GM18868 (cell line): ENCODE results near the gene PTTG1.

ENCODE experiments used
- ATAC-seq: cut with Tn5 transposase; IDR thresholded peaks from one replicate; pipeline ENCODE4 v1.9.1; 2021; ENCODE audit warnings: mild to moderate bottlenecking, moderate library complexity; ENCODE audit not compliant: unreplicated experiment

The PTTG1 gene

GRCh38 chr5:160452036-160452435 lies 30.4 kb downstream of the PTTG1 start:
- ATAC-seq, result no peak

GRCh38 chr5:160452795-160453194 lies 31.1 kb downstream of the PTTG1 start:
- peak; percentile 32 for ATAC-seq

- no peak for ATAC-seq
Observed at GRCh38 chr5:160453751-160454150, 32.1 kb downstream of the PTTG1 start.

GRCh38 chr5:160455600-160455999 lies 33.9 kb downstream of the PTTG1 start:
- ATAC-seq, result no peak

GRCh38 chr5:160456480-160457177 lies 35.0 kb downstream of the PTTG1 start:
- ATAC-seq, result no peak

- no peak for ATAC-seq
Observed at GRCh38 chr5:160457252-160457651, 35.6 kb downstream of the PTTG1 start.

- peak; percentile 79 for ATAC-seq
Observed at GRCh38 chr5:160458806-160459800, 37.4 kb downstream of the PTTG1 start.

GRCh38 chr5:160460377-160461049 lies 38.9 kb downstream of the PTTG1 start:
- no peak for ATAC-seq

- no peak for ATAC-seq
Observed at GRCh38 chr5:160461378-160461777, 39.7 kb downstream of the PTTG1 start.

GRCh38 chr5:160462167-160462566 lies 40.5 kb downstream of the PTTG1 start:
- peak; percentile 23 for ATAC-seq

GRCh38 chr5:160463227-160463626 lies 41.6 kb downstream of the PTTG1 start:
- no peak for ATAC-seq

GRCh38 chr5:160463740-160464465 lies 42.2 kb downstream of the PTTG1 start:
- ATAC-seq, result no peak

- no peak for ATAC-seq
Observed at GRCh38 chr5:160464466-160464797, 42.8 kb downstream of the PTTG1 start.

- ATAC-seq, result no peak
Observed at GRCh38 chr5:160466116-160466515, 44.5 kb downstream of the PTTG1 start.

GRCh38 chr5:160466889-160467554 lies 45.4 kb downstream of the PTTG1 start:
- no peak for ATAC-seq

GRCh38 chr5:160467555-160468362 lies 46.1 kb downstream of the PTTG1 start:
- ATAC-seq, result peak; percentile 84

- ATAC-seq, result no peak
Observed at GRCh38 chr5:160468363-160468975, 46.8 kb downstream of the PTTG1 start.

GRCh38 chr5:160469156-160470144 lies 47.8 kb downstream of the PTTG1 start:
- ATAC-seq, result no peak
